Mesenchymal stem cell (in vitro differentiated cells and primary cell): ENCODE data around the gene RPS25.

Experiments used
- DNase-seq: peaks from one replicate; pipeline ENCODE4 v3.0.0-alpha.2; 2013
- H2AFZ ChIP-seq: one replicate; pipeline ENCODE4 v1.6.1; 2013; ENCODE audit warnings: low read depth, mild to moderate bottlenecking, control low read depth, inconsistent platforms, low read length, moderate library complexity
- H2AK5ac ChIP-seq: 2 replicates; pipeline ENCODE4 v1.6.1; 2013; ENCODE audit warnings: low read length, moderate library complexity, mild to moderate bottlenecking, inconsistent platforms; ENCODE audit not compliant: severe bottlenecking
- H2BK120ac ChIP-seq: one replicate; pipeline ENCODE4 v1.6.1; 2013; ENCODE audit warnings: low read depth, mild to moderate bottlenecking, inconsistent platforms, low read length, moderate library complexity
- H2BK12ac ChIP-seq, 2 experiments: one replicate each; pipeline ENCODE4 v1.6.1; 2013; ENCODE audit warnings: inconsistent platforms in 2 of 2, low read length in 2 of 2, mild to moderate bottlenecking in 2 of 2, moderate library complexity in 2 of 2, control low read depth in 1 of 2
- H2BK15ac ChIP-seq: one replicate; pipeline ENCODE4 v1.6.1; 2013; ENCODE audit warnings: mild to moderate bottlenecking, low read depth, inconsistent platforms; ENCODE audit not compliant: poor library complexity, severe bottlenecking
- H2BK5ac ChIP-seq: 2 replicates; pipeline ENCODE4 v1.6.1; 2013; ENCODE audit warnings: low read depth, mild to moderate bottlenecking, low read length, control low read depth, inconsistent platforms; ENCODE audit not compliant: poor library complexity, severe bottlenecking
- H3K14ac ChIP-seq, 2 experiments: one replicate each; pipeline ENCODE4 v1.6.1; 2013; ENCODE audit warnings: inconsistent platforms in 2 of 2, low read length in 2 of 2, control low read depth in 1 of 2, mild to moderate bottlenecking in 1 of 2, moderate library complexity in 1 of 2
- H3K18ac ChIP-seq, 2 experiments: one replicate each; pipeline ENCODE4 v1.6.1; 2013; ENCODE audit warnings: inconsistent platforms in 2 of 2, low read length in 2 of 2, control low read depth in 1 of 2, low read depth in 1 of 2, mild to moderate bottlenecking in 1 of 2
- H3K23ac ChIP-seq, 2 experiments: one replicate each; pipeline ENCODE4 v1.6.1; 2013; ENCODE audit warnings: inconsistent platforms in 2 of 2, low read length in 2 of 2, mild to moderate bottlenecking in 2 of 2, moderate library complexity in 2 of 2, control low read depth in 1 of 2
- H3K27ac ChIP-seq: 2 replicates; pipeline ENCODE4 v1.5.1; 2013; ENCODE audit warnings: mild to moderate bottlenecking, moderate library complexity, low read length, control low read depth, inconsistent platforms; ENCODE audit not compliant: poor library complexity, severe bottlenecking
- H3K27me3 ChIP-seq, 2 experiments: 2 replicates each; pipeline versions ENCODE4 v1.6.1 to v1.7.0; 2013; ENCODE audit warnings: low read length in 2 of 2, mild to moderate bottlenecking in 2 of 2, moderate library complexity in 2 of 2, control low read depth in 1 of 2, inconsistent platforms in 1 of 2; ENCODE audit not compliant: control insufficient read depth in 1 of 2, insufficient read depth in 1 of 2
- H3K36me3 ChIP-seq, 2 experiments: 2 replicates each; pipeline versions ENCODE4 v1.6.1 to v1.7.0; 2013; ENCODE audit warnings: low read length in 2 of 2, control low read depth in 1 of 2, inconsistent platforms in 1 of 2, low read depth in 1 of 2, mild to moderate bottlenecking in 1 of 2; ENCODE audit not compliant: insufficient read depth in 2 of 2, control insufficient read depth in 1 of 2
- H3K4ac ChIP-seq, 2 experiments: one replicate each; pipeline ENCODE4 v1.6.1; 2013; ENCODE audit warnings: inconsistent platforms in 2 of 2, low read length in 2 of 2, mild to moderate bottlenecking in 2 of 2, moderate library complexity in 2 of 2, control low read depth in 1 of 2, low read depth in 1 of 2
- H3K4me1 ChIP-seq: 2 replicates; pipeline ENCODE4 v1.6.1; 2013; ENCODE audit warnings: low read depth, low read length, control low read depth; ENCODE audit not compliant: control insufficient read depth, insufficient read depth
- H3K4me2 ChIP-seq: 2 replicates; pipeline ENCODE4 v1.6.1; 2013; ENCODE audit warnings: low read length, mild to moderate bottlenecking, inconsistent platforms; ENCODE audit not compliant: poor library complexity, severe bottlenecking
- H3K4me3 ChIP-seq, 2 experiments: 2 replicates each; pipeline versions ENCODE4 v1.5.1 to v1.7.0; 2013; ENCODE audit warnings: low read length in 2 of 2, mild to moderate bottlenecking in 2 of 2, control low read depth in 1 of 2, low read depth in 1 of 2; ENCODE audit not compliant: insufficient read depth in 1 of 2
- H3K79me1 ChIP-seq: replicated peaks from 2 replicates; pipeline ENCODE4 v1.6.1; 2013; ENCODE audit warnings: mild to moderate bottlenecking, control low read depth, low read length, inconsistent platforms; ENCODE audit not compliant: poor library complexity, severe bottlenecking
- H3K9ac ChIP-seq: 2 replicates; pipeline ENCODE4 v1.7.0; 2013; ENCODE audit warnings: mild to moderate bottlenecking, low read length, moderate library complexity
- H3K9me3 ChIP-seq: 2 replicates; pipeline ENCODE4 v1.7.0; 2013; ENCODE audit warnings: mild to moderate bottlenecking, low read length; ENCODE audit not compliant: control insufficient read depth
- H4K8ac ChIP-seq: one replicate; pipeline ENCODE4 v1.6.1; 2013; ENCODE audit warnings: inconsistent platforms, mild to moderate bottlenecking, low read length, moderate library complexity
- H4K91ac ChIP-seq: one replicate; pipeline ENCODE4 v1.6.1; 2013; ENCODE audit warnings: mild to moderate bottlenecking, low read length, inconsistent platforms
- WGBS: methylation state at CpG from one replicate; pipeline ENCODE4 v1.1.7; 2013; ENCODE audit warnings: mixed read lengths; 5-methylcytosine and 5-hydroxymethylcytosine counted together

RPS25 gene

DNA sequence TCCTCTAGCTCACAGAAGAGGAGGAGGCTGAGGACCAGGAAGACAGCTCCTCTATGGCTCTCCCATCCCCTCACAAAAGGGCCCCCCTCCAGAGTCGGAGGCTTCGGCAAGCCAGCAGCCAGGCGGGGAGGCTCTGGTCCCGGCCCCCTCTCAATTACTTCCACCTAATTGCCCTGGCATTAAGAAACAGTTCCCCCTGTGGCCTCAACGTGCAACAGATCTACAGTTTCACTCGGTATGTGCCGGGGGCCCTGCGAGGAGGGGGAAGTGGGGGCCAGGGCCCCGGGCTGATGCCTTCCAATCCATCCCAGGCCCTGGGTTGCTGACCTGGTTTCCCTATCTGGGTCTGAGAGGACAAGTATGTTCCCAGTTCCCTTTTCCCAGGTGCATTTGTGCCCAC, 38.7 kb downstream of the RPS25 start:
- no peak for DNase-seq
- Histone ChIP-seq H4K91ac (no peak overlapping the region), H3K14ac (no peak overlapping the region), H2AFZ (no peak overlapping the region), H2BK5ac (no peak overlapping the region), H2BK15ac (no peak overlapping the region), H3K18ac (no peak overlapping the region), H2BK12ac (no peak overlapping the region), H3K4me3 (no peak overlapping the region), H3K27me3 (peaks cover 17 to 62% of the 10 kb centered on the region in 2 experiments), H3K23ac (no peak overlapping the region), H2BK120ac (no peak overlapping the region), H2AK5ac (no peak overlapping the region), H3K9me3 (no peaks in the 10 kb centered on the region), H3K79me1 (no peaks in the 10 kb centered on the region), H3K27ac (no peak overlapping the region), H3K9ac (no peak overlapping the region), H3K4ac (no peak overlapping the region), H4K8ac (no peak overlapping the region), H3K4me2 (no peak overlapping the region), H3K36me3 (no peaks in the 10 kb centered on the region), H3K4me1 (peaks cover 6% of the 10 kb centered on the region)
- 70% methylated on average over 9 of the region's 9 CpGs for WGBS

DNA sequence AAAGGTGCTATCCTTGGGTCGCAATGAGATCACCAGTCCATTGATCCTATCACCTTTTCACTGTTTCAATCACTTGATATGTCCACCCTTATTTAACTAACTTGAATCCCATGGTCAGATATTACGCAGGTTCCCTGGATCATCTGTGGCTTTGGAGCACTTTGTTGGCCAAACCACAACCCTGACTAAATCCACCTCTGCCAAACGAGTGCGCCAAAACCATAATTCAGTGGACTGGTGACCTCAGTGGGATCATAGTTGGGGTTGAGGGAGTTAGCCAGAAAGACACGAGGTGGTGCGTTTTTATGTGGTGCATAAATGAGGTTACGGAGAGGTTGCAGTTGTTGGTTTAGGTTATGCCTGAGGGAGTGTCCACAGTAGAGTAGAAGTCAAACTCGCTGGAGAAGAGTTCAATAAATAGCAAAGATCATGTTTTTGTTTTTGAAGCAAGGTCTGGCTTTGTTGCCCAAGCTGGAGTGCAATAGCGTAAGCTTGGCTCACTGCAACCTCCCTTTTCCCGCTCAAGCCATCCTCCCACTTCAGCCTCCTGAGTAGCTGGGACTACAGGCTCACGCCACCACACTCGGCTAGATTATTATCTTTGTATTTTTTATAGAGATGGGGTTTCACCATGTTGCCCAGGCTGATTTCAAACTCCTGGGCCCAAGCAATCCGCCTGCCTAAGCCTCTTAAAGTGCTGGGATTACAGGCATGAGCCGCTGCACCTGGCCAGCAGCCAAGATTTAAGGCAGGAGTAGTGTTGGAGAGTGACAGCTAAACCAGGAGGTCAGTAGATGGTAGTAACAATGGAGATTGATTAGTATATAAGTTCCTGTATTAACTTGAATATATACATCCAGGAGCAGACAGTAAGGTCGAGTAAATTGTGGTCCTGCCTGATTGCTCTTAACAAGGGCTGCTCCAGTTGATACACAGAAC, 42.1 kb downstream of the RPS25 start:
- Histone ChIP-seq H3K9me3 (no peaks in the 10 kb centered on the region), H3K27ac (no peak overlapping the region), H3K4me1 (peaks cover 6% of the 10 kb centered on the region), H2AFZ (no peak overlapping the region), H2BK15ac (no peak overlapping the region), H2AK5ac (no peak overlapping the region), H2BK120ac (no peak overlapping the region), H3K14ac (no peak overlapping the region), H4K91ac (no peak overlapping the region), H3K27me3 (peaks cover 24 to 71% of the 10 kb centered on the region in 2 experiments), H3K4ac (no peak overlapping the region), H3K36me3 (no peaks in the 10 kb centered on the region), H3K4me2 (no peak overlapping the region), H3K18ac (no peak overlapping the region), H2BK5ac (no peak overlapping the region), H2BK12ac (no peak overlapping the region), H3K4me3 (no peak overlapping the region), H3K23ac (no peak overlapping the region), H3K9ac (no peak overlapping the region), H3K79me1 (no peaks in the 10 kb centered on the region), H4K8ac (no peak overlapping the region)
- 89% methylated on average over 13 of the region's 15 CpGs for WGBS
- DNase-seq, result no peak

- H2BK120ac ChIP-seq, result no peak overlapping the region
- H3K4ac ChIP-seq, result no peak overlapping the region
- no peak overlapping the region for H3K4me3 ChIP-seq
- no peak overlapping the region for H4K91ac ChIP-seq
- H3K23ac ChIP-seq, result no peak overlapping the region
- H2BK12ac ChIP-seq, result no peak overlapping the region
- no peaks in the 10 kb centered on the region for H3K36me3 ChIP-seq
- peaks cover 21 to 63% of the 10 kb centered on the region in 2 experiments for H3K27me3 ChIP-seq
- H3K14ac ChIP-seq, result no peak overlapping the region
- DNase-seq, result no peak
- no peak overlapping the region for H3K27ac ChIP-seq
- WGBS, result 97% methylated on average over 2 of the region's 2 CpGs
- H3K79me1 ChIP-seq, result no peaks in the 10 kb centered on the region
- H3K4me2 ChIP-seq, result no peak overlapping the region
- H3K18ac ChIP-seq, result no peak overlapping the region
- peaks cover 1% of the 10 kb centered on the region for H3K4me1 ChIP-seq
- no peaks in the 10 kb centered on the region for H3K9me3 ChIP-seq
- no peak overlapping the region for H2BK15ac ChIP-seq
- H2BK5ac ChIP-seq, result no peak overlapping the region
- H2AFZ ChIP-seq, result no peak overlapping the region
- H2AK5ac ChIP-seq, result no peak overlapping the region
- H3K9ac ChIP-seq, result no peak overlapping the region
- H4K8ac ChIP-seq, result no peak overlapping the region
These were observed 44.2 kb downstream of the RPS25 start for GRCh38 chr11:118973985-118974384.

DNA sequence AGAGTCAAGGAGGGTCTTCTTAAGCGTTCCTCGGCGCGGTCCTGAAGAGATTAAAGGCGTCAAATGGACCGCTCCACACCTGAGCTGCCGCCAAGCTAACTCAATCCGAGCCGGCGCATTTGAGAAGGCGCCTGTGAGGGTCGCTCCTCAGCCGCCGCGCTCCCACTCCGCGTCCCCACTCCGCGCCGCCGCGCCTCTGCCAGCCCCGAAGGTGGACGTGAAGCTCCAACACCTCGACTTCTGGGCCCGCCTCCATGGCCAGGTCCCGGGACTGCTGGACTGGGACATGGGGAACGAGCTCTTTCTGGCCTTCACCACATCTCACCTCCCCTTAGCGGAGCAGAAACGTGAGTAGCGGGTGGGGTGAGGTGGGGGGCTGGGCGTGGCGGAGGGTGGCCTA, 46.5 kb downstream of the RPS25 start, which contains the start of gene FOXR1:
FOXR1 (plus strand) TSS at position 116 of the 400 bp plus-strand sequence; CDS start at position 287, 171 bp downstream.
- H2AK5ac ChIP-seq, result no peak within 1 kb of the TSS
- no peak within 1 kb of the TSS for H2BK120ac ChIP-seq
- no peak within 1 kb of the TSS for H3K4me3 ChIP-seq
- no peak within 1 kb of the TSS for H4K8ac ChIP-seq
- H2BK5ac ChIP-seq, result no peak within 1 kb of the TSS
- no peaks in the 10 kb centered on the region for H3K79me1 ChIP-seq
- no peaks in the 10 kb centered on the region for H3K9me3 ChIP-seq
- H3K27ac ChIP-seq, result no peak within 1 kb of the TSS
- no peak within 1 kb of the TSS for H4K91ac ChIP-seq
- no peaks in the 10 kb centered on the region for H3K36me3 ChIP-seq
- H2AFZ ChIP-seq, result no peak within 1 kb of the TSS
- H3K27me3 ChIP-seq, result peaks cover 21 to 49% of the 10 kb centered on the region in 2 experiments
- H3K14ac ChIP-seq, result no peak within 1 kb of the TSS
- no peak within 1 kb of the TSS for H3K18ac ChIP-seq
- WGBS, result 99% methylated on average over 22 of the region's 33 CpGs
- no peak within 1 kb of the TSS for H3K9ac ChIP-seq
- DNase-seq, result no peak
- no peak within 1 kb of the TSS for H3K4me2 ChIP-seq
- no peak within 1 kb of the TSS for H3K23ac ChIP-seq
- no peak within 1 kb of the TSS for H3K4ac ChIP-seq
- H2BK12ac ChIP-seq, result no peak within 1 kb of the TSS
- peaks cover 1% of the 10 kb centered on the region for H3K4me1 ChIP-seq
- H2BK15ac ChIP-seq, result no peak within 1 kb of the TSS
